SK-N-MC (cell line): ENCODE data around the gene POLR2C.

Source experiments
- EZH2 ChIP-seq: fragments of 200-600 bp; sonication (generic); IDR thresholded peaks from one replicate; pipeline ENCODE4 v1.6.1; 2017; ENCODE audit warnings: antibody characterized with exemption
- FOXP2 ChIP-seq: optimal IDR thresholded peaks from 2 replicates; pipeline ENCODE3; 2011; ENCODE audit warnings: mild to moderate bottlenecking, moderate library complexity; ENCODE audit not compliant: insufficient read depth; ENCODE audit errors: extremely low read length, control extremely low read depth
- POLR2AphosphoS5 ChIP-seq: IDR thresholded peaks from 2 replicates; pipeline ENCODE4 v1.6.1; 2012; ENCODE audit warnings: mild to moderate bottlenecking, low read depth, low read length, borderline replicate concordance

- TF ChIP-seq EZH2 (no peak), POLR2AphosphoS5 (no peak), FOXP2 (no peak)
Observed at GRCh38 chr16:57489229-57489628, 26.8 kb downstream of the POLR2C start.
